Uterus (tissue), 2 donors: Measurements from ENCODE around the gene DCAF8L1.

Experiments used
- CTCF ChIP-seq, 4 experiments: fragments of 200-600 bp in 2 of 4; fragments of 450-650 bp in 2 of 4; sonication (generic) in 2 of 4; IDR thresholded peaks; one replicate each; pipeline ENCODE4 v1.5.1; 2016 to 2019; ENCODE audit warnings: antibody characterized with exemption in 4 of 4, mild to moderate bottlenecking in 2 of 4, moderate library complexity in 1 of 4
- POLR2A ChIP-seq, 2 donors: fragments of 450-650 bp; IDR thresholded peaks; one replicate each; pipeline ENCODE4 v1.6.1; 2016; ENCODE audit warnings: antibody characterized with exemption in 2 of 2, mild to moderate bottlenecking in 1 of 2, moderate library complexity in 1 of 2

GRCh38 chrX:27966955-27967354 is 14.3 kb downstream of the DCAF8L1 start:
- TF ChIP-seq CTCF (IDR thresholded peaks at IDR 0.05) (no peak), POLR2A (IDR thresholded peaks at IDR 0.05) (no peak)
